Neural progenitor cell (in vitro differentiated cells): ENCODE data around the gene CTTN. TPM values are rescaled to one million over a fixed set of nuclear protein-coding genes. Genes with fewer than 3 reads are reported as not detected.
"Not testable (repeated sequence)": the region's sequence is repeated elsewhere in the genome, so short reads cannot be mapped to it uniquely, and the experiment has no call there.

Source experiments
- DNase-seq: peaks from one replicate; pipeline ENCODE4 v3.0.0-alpha.2; 2016; ENCODE audit warnings: low spot score
- H2AFZ ChIP-seq: fragments of 200-600 bp; sonication (generic); replicated peaks from 2 replicates; pipeline ENCODE4 v1.6.1; 2016; ENCODE audit warnings: antibody characterized with exemption
- H3F3A ChIP-seq: fragments of 200-600 bp; sonication (generic); 2 replicates; pipeline ENCODE4 v1.6.1; 2016; ENCODE audit warnings: antibody characterized with exemption, low read depth
- H3K27ac ChIP-seq: fragments of 200-600 bp; sonication (generic); 2 replicates; pipeline ENCODE4 v1.5.1; 2016; ENCODE audit warnings: mild to moderate bottlenecking
- H3K27me3 ChIP-seq: fragments of 200-600 bp; sonication (generic); 2 replicates; pipeline ENCODE4 v1.6.1; 2016; ENCODE audit warnings: mild to moderate bottlenecking, moderate library complexity
- H3K36me3 ChIP-seq: fragments of 200-600 bp; sonication (generic); 2 replicates; pipeline ENCODE4 v1.5.1; 2016
- H3K4me1 ChIP-seq: fragments of 200-600 bp; sonication (generic); 2 replicates; pipeline ENCODE4 v1.6.1; 2016; ENCODE audit warnings: mixed run types
- H3K4me2 ChIP-seq: fragments of 200-600 bp; sonication (generic); 2 replicates; pipeline ENCODE4 v1.6.1; 2016
- H3K4me3 ChIP-seq: fragments of 200-600 bp; sonication (generic); 2 replicates; pipeline ENCODE4 v1.5.1; 2016
- H3K79me2 ChIP-seq: fragments of 200-600 bp; sonication (generic); 2 replicates; pipeline ENCODE4 v1.6.1; 2016; ENCODE audit warnings: low read depth
- H3K9ac ChIP-seq: fragments of 200-600 bp; sonication (generic); 2 replicates; pipeline ENCODE4 v1.6.1; 2016
- H3K9me3 ChIP-seq: fragments of 200-600 bp; sonication (generic); 2 replicates; pipeline ENCODE4 v1.5.1; 2016; ENCODE audit warnings: low read depth
- H4K20me1 ChIP-seq: fragments of 200-600 bp; sonication (generic); 2 replicates; pipeline ENCODE4 v1.6.1; 2016; ENCODE audit warnings: low read depth
- H3K27ac Mint-ChIP-seq: 3 replicates; pipeline ENCODE4 v1.8.0; 2021; ENCODE audit warnings: mixed read lengths
- H3K27me3 Mint-ChIP-seq: 2 replicates; pipeline ENCODE4 v1.8.0; 2022; ENCODE audit warnings: low read depth, mild to moderate bottlenecking, inconsistent platforms, moderate library complexity, mixed read lengths; ENCODE audit not compliant: insufficient read depth
- H3K36me3 Mint-ChIP-seq: 3 replicates; pipeline ENCODE4 v1.8.0; 2021; ENCODE audit warnings: mixed read lengths
- H3K4me1 Mint-ChIP-seq: 3 replicates; pipeline ENCODE4 v1.8.0; 2021; ENCODE audit warnings: mixed read lengths
- H3K4me3 Mint-ChIP-seq: 3 replicates; pipeline ENCODE4 v1.8.0; 2021; ENCODE audit warnings: mild to moderate bottlenecking, moderate library complexity, mixed read lengths
- H3K9me3 Mint-ChIP-seq: 3 replicates; pipeline ENCODE4 v1.8.0; 2020; ENCODE audit warnings: mixed read lengths
- EZH2 ChIP-seq: fragments of 200-600 bp; sonication (generic); IDR thresholded peaks from 2 replicates; pipeline ENCODE4 v1.6.1; 2017; ENCODE audit warnings: antibody characterized with exemption, mild to moderate bottlenecking, moderate library complexity
- EZH2phosphoT487 ChIP-seq: fragments of 200-600 bp; sonication (generic); IDR thresholded peaks from 2 replicates; pipeline ENCODE4 v1.6.1; 2017; ENCODE audit warnings: antibody characterized with exemption
- total RNA-seq: library from RNA; depleted of rRNA; stranded (reverse); fragments of >200 nt; gene quantifications from 2 replicates; pipeline ENCODE4 v1.2.3, GENCODE V29; 2015; ENCODE audit warnings: low replicate concordance
- TF ChIP-seq, protein P1 (sequence below): fragments of 200-600 bp; sonication (generic); IDR thresholded peaks from 2 replicates; pipeline ENCODE4 v1.5.1; 2017; ENCODE audit warnings: antibody characterized with exemption, mild to moderate bottlenecking

CTTN gene
- total RNA-seq, 1 donor from 2014 or later, result 200 TPM

DNA sequence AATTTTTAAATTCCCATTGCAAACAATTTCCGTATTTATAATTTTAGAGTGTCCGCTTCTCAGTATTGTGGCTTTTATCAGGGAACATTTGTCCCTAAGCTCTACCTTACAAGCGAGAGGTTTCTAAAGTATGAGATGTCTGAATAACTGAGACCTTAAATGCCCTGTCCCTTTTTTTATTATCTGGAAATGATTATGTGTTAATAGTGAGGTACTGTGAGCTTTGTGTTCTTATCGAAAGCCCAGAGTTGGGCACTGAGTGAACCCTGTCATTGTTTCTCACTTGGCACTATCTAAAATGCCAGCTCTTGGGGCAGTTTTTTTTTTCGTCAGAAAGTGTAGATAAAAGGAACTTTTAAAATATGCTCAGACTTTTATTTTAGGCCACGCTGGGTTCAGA lies 9.5 kb downstream of the CTTN start:
- peaks cover 46% of the 10 kb centered on the region for H3K79me2 ChIP-seq
- no peaks in the 10 kb centered on the region for H3K9me3 ChIP-seq
- H3F3A ChIP-seq, result no peaks in the 10 kb centered on the region
- H2AFZ ChIP-seq, result no peak overlapping the region
- no peaks in the 10 kb centered on the region for H3K27me3 ChIP-seq
- no peaks in the 10 kb centered on the region for H3K36me3 ChIP-seq
- peaks cover 34% of the 10 kb centered on the region for H4K20me1 ChIP-seq
- Mint-ChIP-seq H3K36me3 (peaks cover 23% of the 10 kb centered on the region), H3K9me3 (no peaks in the 10 kb centered on the region), H3K4me3 (no peak overlapping the region), H3K27me3 (no peaks in the 10 kb centered on the region), H3K27ac (no peak overlapping the region), H3K4me1 (peaks cover 13% of the 10 kb centered on the region)
- no peak for DNase-seq
- peaks cover 6% of the 10 kb centered on the region for H3K4me1 ChIP-seq
- H3K27ac ChIP-seq, result no peak overlapping the region
- H3K9ac ChIP-seq, result no peak overlapping the region
- no peak overlapping the region for H3K4me2 ChIP-seq
- TF ChIP-seq, protein P1, sequence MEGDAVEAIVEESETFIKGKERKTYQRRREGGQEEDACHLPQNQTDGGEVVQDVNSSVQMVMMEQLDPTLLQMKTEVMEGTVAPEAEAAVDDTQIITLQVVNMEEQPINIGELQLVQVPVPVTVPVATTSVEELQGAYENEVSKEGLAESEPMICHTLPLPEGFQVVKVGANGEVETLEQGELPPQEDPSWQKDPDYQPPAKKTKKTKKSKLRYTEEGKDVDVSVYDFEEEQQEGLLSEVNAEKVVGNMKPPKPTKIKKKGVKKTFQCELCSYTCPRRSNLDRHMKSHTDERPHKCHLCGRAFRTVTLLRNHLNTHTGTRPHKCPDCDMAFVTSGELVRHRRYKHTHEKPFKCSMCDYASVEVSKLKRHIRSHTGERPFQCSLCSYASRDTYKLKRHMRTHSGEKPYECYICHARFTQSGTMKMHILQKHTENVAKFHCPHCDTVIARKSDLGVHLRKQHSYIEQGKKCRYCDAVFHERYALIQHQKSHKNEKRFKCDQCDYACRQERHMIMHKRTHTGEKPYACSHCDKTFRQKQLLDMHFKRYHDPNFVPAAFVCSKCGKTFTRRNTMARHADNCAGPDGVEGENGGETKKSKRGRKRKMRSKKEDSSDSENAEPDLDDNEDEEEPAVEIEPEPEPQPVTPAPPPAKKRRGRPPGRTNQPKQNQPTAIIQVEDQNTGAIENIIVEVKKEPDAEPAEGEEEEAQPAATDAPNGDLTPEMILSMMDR, result no peak
- TF ChIP-seq EZH2 (no peak), EZH2phosphoT487 (no peak)
- H3K4me3 ChIP-seq, result no peak overlapping the region

DNA sequence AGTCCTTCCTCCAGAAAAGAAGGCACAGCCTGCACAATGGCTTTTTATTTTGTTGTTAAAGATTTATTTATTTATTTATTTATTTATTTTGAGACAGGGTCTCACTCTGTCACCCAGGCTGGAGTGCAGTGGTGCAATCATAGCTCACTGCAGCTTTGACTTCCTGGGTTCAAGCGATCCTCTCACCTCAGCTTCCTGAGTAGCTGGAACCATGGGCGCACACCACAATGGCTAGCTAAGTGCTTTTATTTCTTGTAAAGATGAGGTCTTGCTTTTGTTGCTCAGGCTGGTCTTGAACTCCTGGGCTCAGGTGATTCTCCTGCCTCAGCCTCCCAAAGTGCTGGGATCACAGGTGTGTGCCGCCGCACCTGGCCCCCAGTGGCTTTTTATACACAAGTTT lies 10.0 kb downstream of the CTTN start:
- not testable (repeated sequence) for H3K9ac ChIP-seq, H3K27me3 ChIP-seq, H3K4me1 ChIP-seq, H3K4me3 ChIP-seq, H3K9me3 ChIP-seq, H3K9me3 Mint-ChIP-seq, H3K4me3 Mint-ChIP-seq, H3K27me3 Mint-ChIP-seq, H3K4me2 ChIP-seq, H2AFZ ChIP-seq, H3F3A ChIP-seq, DNase-seq, H3K27ac ChIP-seq, H3K27ac Mint-ChIP-seq, H3K36me3 ChIP-seq
- Mint-ChIP-seq H3K36me3 (peaks cover 24% of the 10 kb centered on the region), H3K4me1 (peaks cover 13% of the 10 kb centered on the region)
- Histone ChIP-seq H3K79me2 (peaks cover 41% of the 10 kb centered on the region), H4K20me1 (peaks cover 32% of the 10 kb centered on the region)

DNA sequence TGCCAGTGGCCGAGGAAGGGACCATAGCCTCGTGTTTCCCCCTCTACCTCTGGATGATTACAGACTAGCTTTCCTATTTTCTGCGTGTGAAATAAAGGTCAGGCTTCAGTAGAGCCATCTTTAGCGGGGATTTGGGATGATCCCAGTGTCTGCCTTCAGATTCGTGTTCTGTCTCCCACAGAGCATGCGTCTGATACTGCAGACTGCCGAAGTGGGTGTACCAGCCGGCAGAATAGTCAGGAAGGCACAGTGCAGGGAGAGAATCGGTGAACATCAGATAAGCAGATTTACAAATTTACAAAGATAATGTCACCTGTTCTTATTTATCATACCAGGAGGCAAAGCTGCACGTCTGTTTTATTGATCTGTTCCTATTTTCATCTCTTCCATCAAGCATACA lies 11.1 kb downstream of the CTTN start:
- H3K9me3 ChIP-seq, result no peaks in the 10 kb centered on the region
- Mint-ChIP-seq H3K36me3 (peaks cover 26% of the 10 kb centered on the region), H3K9me3 (no peaks in the 10 kb centered on the region), H3K4me3 (no peak overlapping the region), H3K27me3 (no peaks in the 10 kb centered on the region), H3K27ac (no peak overlapping the region), H3K4me1 (peaks cover 6% of the 10 kb centered on the region)
- no peaks in the 10 kb centered on the region for H3K36me3 ChIP-seq
- TF ChIP-seq EZH2, result no peak
- H2AFZ ChIP-seq, result no peak overlapping the region
- H3K4me2 ChIP-seq, result no peak overlapping the region
- H4K20me1 ChIP-seq, result peaks cover 21% of the 10 kb centered on the region
- H3K4me3 ChIP-seq, result no peak overlapping the region
- no peak for DNase-seq
- no peaks in the 10 kb centered on the region for H3K27me3 ChIP-seq
- H3F3A ChIP-seq, result no peaks in the 10 kb centered on the region
- no peak overlapping the region for H3K9ac ChIP-seq
- peaks cover 29% of the 10 kb centered on the region for H3K79me2 ChIP-seq
- peaks cover 6% of the 10 kb centered on the region for H3K4me1 ChIP-seq
- H3K27ac ChIP-seq, result no peak overlapping the region

DNA sequence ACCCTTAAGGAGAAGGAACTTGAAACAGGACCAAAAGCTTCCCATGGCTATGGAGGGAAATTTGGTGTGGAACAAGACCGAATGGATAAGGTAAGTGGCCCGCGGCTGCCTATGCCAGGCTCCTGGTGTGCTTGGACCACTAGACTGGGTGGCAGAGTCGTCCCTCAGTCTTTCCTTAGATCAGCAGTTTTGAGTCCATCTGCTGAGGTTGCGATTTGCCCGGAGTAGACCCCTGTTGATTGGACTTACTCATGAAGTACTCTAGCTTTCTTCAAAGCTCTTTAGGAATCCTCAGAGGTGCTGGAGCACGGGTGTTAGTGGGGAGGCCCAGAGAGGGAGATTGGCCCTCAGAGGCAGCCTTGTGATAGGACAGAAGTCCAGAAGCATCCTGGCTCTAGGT lies 11.5 kb downstream of the CTTN start:
- H3K9me3 Mint-ChIP-seq, result no peaks in the 10 kb centered on the region
- peaks cover 25% of the 10 kb centered on the region for H3K79me2 ChIP-seq
- no peak overlapping the region for H3K27ac Mint-ChIP-seq
- peaks cover 17% of the 10 kb centered on the region for H4K20me1 ChIP-seq
- no peaks in the 10 kb centered on the region for H3F3A ChIP-seq
- H3K4me3 Mint-ChIP-seq, result no peak overlapping the region
- no peaks in the 10 kb centered on the region for H3K27me3 ChIP-seq
- no peaks in the 10 kb centered on the region for H3K36me3 ChIP-seq
- peaks cover 30% of the 10 kb centered on the region for H3K36me3 Mint-ChIP-seq
- H2AFZ ChIP-seq, result no peak overlapping the region
- H3K4me1 Mint-ChIP-seq, result peaks cover 6% of the 10 kb centered on the region
- DNase-seq, result no peak
- H3K27me3 Mint-ChIP-seq, result no peaks in the 10 kb centered on the region
- H3K9ac ChIP-seq, result no peak overlapping the region
- no peak overlapping the region for H3K27ac ChIP-seq
- H3K4me2 ChIP-seq, result no peak overlapping the region
- TF ChIP-seq EZH2phosphoT487, result no peak
- TF ChIP-seq EZH2, result no peak
- TF ChIP-seq, protein P1, result no peak
- no peaks in the 10 kb centered on the region for H3K9me3 ChIP-seq
- no peak overlapping the region for H3K4me3 ChIP-seq
- peaks cover 5% of the 10 kb centered on the region for H3K4me1 ChIP-seq
